ENCODE data around the gene RDH5.

The RDH5 gene

DNA sequence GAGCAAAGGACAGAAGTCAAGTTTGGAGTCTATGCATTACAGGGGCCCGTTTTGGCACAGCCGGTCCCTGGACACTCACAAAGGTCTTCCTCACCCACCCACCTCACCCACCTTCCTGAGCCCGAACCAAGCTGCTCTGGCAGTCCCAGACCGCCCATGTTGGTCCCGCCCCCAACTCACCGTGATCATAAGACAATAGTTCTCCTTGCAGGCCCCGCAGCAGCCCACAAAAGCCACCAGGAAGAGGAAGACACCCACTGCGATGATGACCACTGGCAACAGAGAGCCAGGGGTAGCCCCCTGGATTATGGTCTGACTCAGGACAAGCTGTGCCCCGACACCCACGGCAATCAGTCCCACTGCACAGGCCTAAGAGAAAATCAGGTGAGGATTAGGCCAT lies 6.8 kb downstream of the RDH5 start:
- Histone ChIP-seq H3K23ac (ENCODE audit: low read length) (no peak overlapping the region), H3K27ac (ENCODE audit: low read depth, low read length) (no peak overlapping the region), H3K79me2 (ENCODE audit: control insufficient read depth, insufficient read depth, low read length) (peaks cover 19% of the 10 kb centered on the region), H3K56ac (ENCODE audit: low read length) (peak overlapping the region; percentile 95), H4K8ac (ENCODE audit: low read depth, low read length) (no peak overlapping the region), H3K36me3 (ENCODE audit: control insufficient read depth, insufficient read depth, low read length) (peaks cover 10% of the 10 kb centered on the region), H3K79me1 (ENCODE audit: low read length) (peaks cover 17% of the 10 kb centered on the region), H3K4me3 (ENCODE audit: low read length) (peak overlapping the region; percentile 81), H3K4me1 (ENCODE audit: control insufficient read depth, low read depth, low read length) (peaks cover 5% of the 10 kb centered on the region), H2BK5ac (ENCODE audit: low read length) (no peak overlapping the region), H2AK5ac (ENCODE audit: low read length) (no peak overlapping the region), H3K9ac (ENCODE audit: low read length) (peak overlapping the region; percentile 96), H2BK15ac (replicated peaks; ENCODE audit: low read depth) (no peak overlapping the region), H3K18ac (ENCODE audit: low read length) (no peak overlapping the region), H3K4ac (ENCODE audit: low read depth, low read length) (no peak overlapping the region), H3K4me2 (ENCODE audit: low read length) (peak overlapping the region; percentile 94), H2BK120ac (ENCODE audit: low read depth, low read length) (no peak overlapping the region), H4K5ac (ENCODE audit: low read length) (no peak overlapping the region), H3K27me3 (ENCODE audit: insufficient read depth, low read length, poor library complexity) (no peaks in the 10 kb centered on the region)
- no peak for DNase-seq
- WGBS (ENCODE audit: extremely low coverage, insufficient coverage, low lambda C conversion rate), result no CpG with 5 or more reads among the region's 10 CpGs

GRCh38 chr12:55727643-55728185 lies 7.5 kb downstream of the RDH5 start:
- Histone ChIP-seq H3K4me2 (ENCODE audit: low read length) (peak overlapping the region; percentile 94), H3K79me2 (ENCODE audit: control insufficient read depth, insufficient read depth, low read length) (peaks cover 19% of the 10 kb centered on the region), H2BK120ac (ENCODE audit: low read depth, low read length) (no peak overlapping the region), H3K36me3 (ENCODE audit: control insufficient read depth, insufficient read depth, low read length) (peaks cover 10% of the 10 kb centered on the region), H3K79me1 (ENCODE audit: low read length) (peaks cover 17% of the 10 kb centered on the region), H3K27ac (ENCODE audit: low read depth, low read length) (peak overlapping the region; percentile 95), H3K23ac (ENCODE audit: low read length) (no peak overlapping the region), H3K56ac (ENCODE audit: low read length) (peak overlapping the region; percentile 95), H4K8ac (ENCODE audit: low read depth, low read length) (peak overlapping the region; percentile 5), H2BK5ac (ENCODE audit: low read length) (peak overlapping the region; percentile 74), H3K9ac (ENCODE audit: low read length) (peak overlapping the region; percentile 96), H3K27me3 (ENCODE audit: insufficient read depth, low read length, poor library complexity) (no peaks in the 10 kb centered on the region), H3K4me1 (ENCODE audit: control insufficient read depth, low read depth, low read length) (peaks cover 5% of the 10 kb centered on the region), H4K5ac (ENCODE audit: low read length) (no peak overlapping the region), H3K4me3 (ENCODE audit: low read length) (peak overlapping the region; percentile 81), H2BK15ac (replicated peaks; ENCODE audit: low read depth) (no peak overlapping the region), H2AK5ac (ENCODE audit: low read length) (no peak overlapping the region), H3K18ac (ENCODE audit: low read length) (peak overlapping the region; percentile 97), H3K4ac (ENCODE audit: low read depth, low read length) (peak overlapping the region; percentile 98)
- no CpG with 5 or more reads among the region's 9 CpGs for WGBS (ENCODE audit: extremely low coverage, insufficient coverage, low lambda C conversion rate)
- no peak for DNase-seq

- Histone ChIP-seq H4K8ac (ENCODE audit: low read depth, low read length) (peak overlapping the region; percentile 77), H3K4me2 (ENCODE audit: low read length) (peak overlapping the region; percentile 94), H4K5ac (ENCODE audit: low read length) (no peak overlapping the region), H2AK5ac (ENCODE audit: low read length) (no peak overlapping the region), H3K9ac (ENCODE audit: low read length) (peak overlapping the region; percentile 96), H3K18ac (ENCODE audit: low read length) (peak overlapping the region; percentile 97), H3K56ac (ENCODE audit: low read length) (peak overlapping the region; percentile 95), H3K4me3 (ENCODE audit: low read length) (peak overlapping the region; percentile 81), H3K36me3 (ENCODE audit: control insufficient read depth, insufficient read depth, low read length) (peaks cover 8% of the 10 kb centered on the region), H3K79me2 (ENCODE audit: control insufficient read depth, insufficient read depth, low read length) (peaks cover 19% of the 10 kb centered on the region), H2BK5ac (ENCODE audit: low read length) (peak overlapping the region; percentile 74), H3K27me3 (ENCODE audit: insufficient read depth, low read length, poor library complexity) (no peaks in the 10 kb centered on the region), H3K23ac (ENCODE audit: low read length) (no peak overlapping the region), H2BK120ac (ENCODE audit: low read depth, low read length) (peak overlapping the region; percentile 31), H3K4me1 (ENCODE audit: control insufficient read depth, low read depth, low read length) (peaks cover 5% of the 10 kb centered on the region), H3K27ac (ENCODE audit: low read depth, low read length) (peak overlapping the region; percentile 95), H2BK15ac (replicated peaks; ENCODE audit: low read depth) (no peak overlapping the region), H3K4ac (ENCODE audit: low read depth, low read length) (peak overlapping the region; percentile 98), H3K79me1 (ENCODE audit: low read length) (peaks cover 17% of the 10 kb centered on the region)
- DNase-seq, result peak; percentile 46
- WGBS (ENCODE audit: extremely low coverage, insufficient coverage, low lambda C conversion rate), result no CpG with 5 or more reads among the region's 61 CpGs
These were observed 8.2 kb downstream of the RDH5 start for GRCh38 chr12:55728186-55728938.

GRCh38 chr12:55728939-55729818 lies 9.0 kb downstream of the RDH5 start, which contains the start of gene CD63:
TSS of gene CD63 (minus strand) at chr12:55729009. CDS start at chr12:55728341, 668 bp downstream.
- Histone ChIP-seq H2BK5ac (ENCODE audit: low read length) (peak within 1 kb of the TSS; percentile 86), H3K4me3 (ENCODE audit: low read length) (peak within 1 kb of the TSS; percentile 81), H3K4me1 (ENCODE audit: control insufficient read depth, low read depth, low read length) (peaks cover 5% of the 10 kb centered on the region), H3K23ac (ENCODE audit: low read length) (no peak within 1 kb of the TSS), H3K79me1 (ENCODE audit: low read length) (peaks cover 17% of the 10 kb centered on the region), H4K8ac (ENCODE audit: low read depth, low read length) (peak within 1 kb of the TSS; percentile 77), H3K18ac (ENCODE audit: low read length) (peak within 1 kb of the TSS; percentile 97), H2BK15ac (replicated peaks; ENCODE audit: low read depth) (peak within 1 kb of the TSS; percentile 2), H3K9ac (ENCODE audit: low read length) (peak within 1 kb of the TSS; percentile 96), H2BK120ac (ENCODE audit: low read depth, low read length) (peak within 1 kb of the TSS; percentile 31), H3K27me3 (ENCODE audit: insufficient read depth, low read length, poor library complexity) (no peaks in the 10 kb centered on the region), H3K4ac (ENCODE audit: low read depth, low read length) (peak within 1 kb of the TSS; percentile 98), H4K5ac (ENCODE audit: low read length) (no peak within 1 kb of the TSS), H3K79me2 (ENCODE audit: control insufficient read depth, insufficient read depth, low read length) (peaks cover 19% of the 10 kb centered on the region), H3K36me3 (ENCODE audit: control insufficient read depth, insufficient read depth, low read length) (peaks cover 6% of the 10 kb centered on the region), H3K27ac (ENCODE audit: low read depth, low read length) (peak within 1 kb of the TSS; percentile 95), H3K4me2 (ENCODE audit: low read length) (peak within 1 kb of the TSS; percentile 94), H3K56ac (ENCODE audit: low read length) (peak within 1 kb of the TSS; percentile 99), H2AK5ac (ENCODE audit: low read length) (no peak within 1 kb of the TSS)
- peak; percentile 95 for DNase-seq
- no CpG with 5 or more reads among the region's 61 CpGs for WGBS (ENCODE audit: extremely low coverage, insufficient coverage, low lambda C conversion rate)

- peaks cover 5% of the 10 kb centered on the region for H3K4me1 ChIP-seq (ENCODE audit: control insufficient read depth, low read depth, low read length)
- H3K4me2 ChIP-seq (ENCODE audit: low read length), result peak overlapping the region; percentile 92
- peaks cover 17% of the 10 kb centered on the region for H3K79me1 ChIP-seq (ENCODE audit: low read length)
- H2BK15ac ChIP-seq (replicated peaks; ENCODE audit: low read depth), result no peak overlapping the region
- peak overlapping the region; percentile 96 for H3K9ac ChIP-seq (ENCODE audit: low read length)
- H3K56ac ChIP-seq (ENCODE audit: low read length), result peak overlapping the region; percentile 99
- no peaks in the 10 kb centered on the region for H3K27me3 ChIP-seq (ENCODE audit: insufficient read depth, low read length, poor library complexity)
- H4K8ac ChIP-seq (ENCODE audit: low read depth, low read length), result no peak overlapping the region
- no peak overlapping the region for H2AK5ac ChIP-seq (ENCODE audit: low read length)
- no CpG with 5 or more reads among the region's 19 CpGs for WGBS (ENCODE audit: extremely low coverage, insufficient coverage, low lambda C conversion rate)
- H3K4ac ChIP-seq (ENCODE audit: low read depth, low read length), result no peak overlapping the region
- no peak overlapping the region for H2BK120ac ChIP-seq (ENCODE audit: low read depth, low read length)
- no peak overlapping the region for H3K27ac ChIP-seq (ENCODE audit: low read depth, low read length)
- no peak overlapping the region for H3K23ac ChIP-seq (ENCODE audit: low read length)
- peak overlapping the region; percentile 12 for H3K4me3 ChIP-seq (ENCODE audit: low read length)
- H3K36me3 ChIP-seq (ENCODE audit: control insufficient read depth, insufficient read depth, low read length), result peaks cover 5% of the 10 kb centered on the region
- H3K79me2 ChIP-seq (ENCODE audit: control insufficient read depth, insufficient read depth, low read length), result peaks cover 19% of the 10 kb centered on the region
- H4K5ac ChIP-seq (ENCODE audit: low read length), result no peak overlapping the region
- H2BK5ac ChIP-seq (ENCODE audit: low read length), result peak overlapping the region; percentile 71
- peak overlapping the region; percentile 15 for H3K18ac ChIP-seq (ENCODE audit: low read length)
- peak; percentile 79 for DNase-seq
These were observed 9.9 kb downstream of the RDH5 start for GRCh38 chr12:55729819-55730818.

Measured in mesendoderm (in vitro differentiated cells).